A673 (cell line): ENCODE measurements around the gene BEGAIN. TPM values are rescaled to one million over a fixed set of nuclear protein-coding genes. Genes with fewer than 3 reads are reported as not detected.

Source experiments
- BruUV-seq: library from RNA; stranded (reverse); fragments of 400-500 nt; replicated peaks from 2 replicates; lab custom pipeline; 2021; lab: Mats Ljungman, UMichigan
- CTCF ChIA-PET: fragments of 300-600 bp; sonication (Branson Sonifier 250); formaldehyde crosslinking; loops from one replicate; lab custom pipeline; 2022; ENCODE audit warnings: antibody characterized with exemption; lab: Charles Lee
- POLR2A ChIA-PET: fragments of 300-600 bp; sonication (Branson Sonifier 250); formaldehyde crosslinking; loops from one replicate; lab custom pipeline; 2022; ENCODE audit warnings: antibody characterized with exemption; ENCODE audit not compliant: low non-redundant PET; lab: Charles Lee
- DNase-seq: peaks from one replicate; pipeline ENCODE4 v3.0.0-alpha.2; 2015; ENCODE audit warnings: low spot score
- H3K27ac ChIP-seq: fragments of 200-600 bp; sonication (generic); 2 replicates; pipeline ENCODE4 v1.5.1; 2016; ENCODE audit warnings: mixed run types, low read depth, mild to moderate bottlenecking, mixed read lengths, antibody characterized with exemption, low read length; ENCODE audit not compliant: poor library complexity, severe bottlenecking
- H3K27me3 ChIP-seq: fragments of 200-600 bp; sonication (generic); replicated peaks from 2 replicates; pipeline ENCODE4 v1.6.1; 2017; ENCODE audit warnings: mixed run types, low read depth, mild to moderate bottlenecking, mixed read lengths, antibody characterized with exemption, low read length; ENCODE audit not compliant: insufficient read depth, poor library complexity
- H3K36me3 ChIP-seq: fragments of 200-600 bp; sonication (generic); 2 replicates; pipeline ENCODE4 v1.6.1; 2016; ENCODE audit warnings: mixed run types, mild to moderate bottlenecking, mixed read lengths, antibody characterized with exemption, low read length; ENCODE audit not compliant: insufficient read depth, poor library complexity, severe bottlenecking
- H3K4me1 ChIP-seq: fragments of 200-600 bp; sonication (generic); 2 replicates; pipeline ENCODE4 v1.6.1; 2017; ENCODE audit warnings: mixed run types, mild to moderate bottlenecking, mixed read lengths, antibody characterized with exemption, low read length; ENCODE audit not compliant: insufficient read depth, poor library complexity, severe bottlenecking
- H3K4me3 ChIP-seq: fragments of 200-600 bp; sonication (generic); 2 replicates; pipeline ENCODE4 v1.5.1; 2016; ENCODE audit warnings: low read depth, mixed run types, mild to moderate bottlenecking, mixed read lengths, low read length; ENCODE audit not compliant: poor library complexity, severe bottlenecking
- H3K9me3 ChIP-seq: fragments of 200-600 bp; sonication (generic); 2 replicates; pipeline ENCODE4 v1.6.1; 2016; ENCODE audit warnings: mixed run types, low read depth, mild to moderate bottlenecking, mixed read lengths, antibody characterized with exemption, low read length; ENCODE audit not compliant: poor library complexity, severe bottlenecking
- EZH2 ChIP-seq: fragments of 200-600 bp; sonication (generic); IDR thresholded peaks from 2 replicates; pipeline ENCODE4 v1.6.1; 2017; ENCODE audit warnings: borderline replicate concordance, low read depth, mild to moderate bottlenecking, mixed read lengths, antibody characterized with exemption, low read length; ENCODE audit not compliant: poor library complexity, severe bottlenecking
- intact Hi-C: fragments of 100-400 bp; cut with micrococcal nuclease; formaldehyde crosslinking; loops from one replicate; pipeline ENCODE4 v1.10.0; 2022; ENCODE audit not compliant: unreplicated experiment
- total RNA-seq: library from RNA; stranded (reverse); gene quantifications from 2 replicates; pipeline ENCODE4 v1.2.3, GENCODE V29; 2021
- TF ChIP-seq, protein P1 (sequence below): fragments of 300-800, 200-600 bp; sonication (generic); conservative IDR thresholded peaks from 2 replicates; pipeline ENCODE4 v1.5.1; 2017; ENCODE audit warnings: low read depth, mild to moderate bottlenecking, antibody characterized with exemption, low read length, moderate library complexity, mixed read lengths

Gene BEGAIN
- total RNA-seq, 1 experiment from 2014 or later = 0.84 TPM

DNA sequence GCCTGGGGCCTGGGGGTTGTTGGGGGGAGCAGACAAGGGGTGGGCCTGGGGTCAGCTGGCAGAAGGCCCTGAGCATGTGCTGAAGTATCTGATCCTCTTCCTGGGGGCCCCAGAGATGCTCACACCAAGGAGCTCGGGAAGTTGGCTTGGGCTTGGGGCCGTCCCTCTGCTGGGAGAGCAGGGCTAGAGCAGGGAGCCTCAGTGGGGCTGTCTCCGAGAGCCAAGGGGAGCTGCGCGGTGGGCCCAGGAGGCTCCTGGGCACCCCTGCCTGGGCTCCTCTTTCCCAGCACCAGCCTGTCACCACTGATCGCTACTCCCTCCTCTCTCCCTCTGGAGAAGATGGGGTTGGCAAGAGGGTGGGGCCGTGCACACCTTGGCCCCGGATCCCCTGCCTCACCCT, 28.3 kb downstream of the BEGAIN start:
- Histone ChIP-seq H3K9me3 (no peaks in the 10 kb centered on the region), H3K4me3 (no peak overlapping the region), H3K36me3 (no peaks in the 10 kb centered on the region), H3K4me1 (peaks cover 2% of the 10 kb centered on the region), H3K27ac (no peak overlapping the region), H3K27me3 (no peaks in the 10 kb centered on the region)
- TF ChIP-seq, protein P1, sequence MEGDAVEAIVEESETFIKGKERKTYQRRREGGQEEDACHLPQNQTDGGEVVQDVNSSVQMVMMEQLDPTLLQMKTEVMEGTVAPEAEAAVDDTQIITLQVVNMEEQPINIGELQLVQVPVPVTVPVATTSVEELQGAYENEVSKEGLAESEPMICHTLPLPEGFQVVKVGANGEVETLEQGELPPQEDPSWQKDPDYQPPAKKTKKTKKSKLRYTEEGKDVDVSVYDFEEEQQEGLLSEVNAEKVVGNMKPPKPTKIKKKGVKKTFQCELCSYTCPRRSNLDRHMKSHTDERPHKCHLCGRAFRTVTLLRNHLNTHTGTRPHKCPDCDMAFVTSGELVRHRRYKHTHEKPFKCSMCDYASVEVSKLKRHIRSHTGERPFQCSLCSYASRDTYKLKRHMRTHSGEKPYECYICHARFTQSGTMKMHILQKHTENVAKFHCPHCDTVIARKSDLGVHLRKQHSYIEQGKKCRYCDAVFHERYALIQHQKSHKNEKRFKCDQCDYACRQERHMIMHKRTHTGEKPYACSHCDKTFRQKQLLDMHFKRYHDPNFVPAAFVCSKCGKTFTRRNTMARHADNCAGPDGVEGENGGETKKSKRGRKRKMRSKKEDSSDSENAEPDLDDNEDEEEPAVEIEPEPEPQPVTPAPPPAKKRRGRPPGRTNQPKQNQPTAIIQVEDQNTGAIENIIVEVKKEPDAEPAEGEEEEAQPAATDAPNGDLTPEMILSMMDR = no peak
- TF ChIP-seq EZH2 = no peak
- CTCF ChIA-PET = no interaction called here
- BruUV-seq = no TSS peak
- POLR2A ChIA-PET = interaction anchor here (0.5 kb wide), 1 partner anchor 178 kb away, joined by 7 read pairs; no protein-coding TSS in a partner anchor
- intact Hi-C loops = no loop called here
- DNase-seq = no peak

DNA sequence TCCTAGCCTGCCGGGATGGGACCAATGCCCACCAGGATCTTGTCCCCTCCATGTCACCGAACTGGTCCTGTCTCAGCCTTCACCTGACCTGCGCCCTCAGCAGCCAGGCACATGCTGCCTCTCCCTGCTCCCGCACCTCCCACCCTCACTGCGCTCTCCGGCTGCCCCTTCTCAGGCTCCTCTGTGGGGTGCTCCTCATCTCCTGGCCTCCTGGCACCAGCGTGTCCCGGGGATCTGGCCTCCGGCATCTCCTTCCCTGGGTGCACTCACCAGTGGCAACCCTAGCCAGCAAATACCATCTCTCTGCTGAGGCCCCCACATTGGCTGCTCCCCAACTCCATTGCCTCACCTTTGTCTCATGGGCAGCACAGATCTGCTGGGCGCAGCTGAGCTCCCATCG, 29.0 kb downstream of the BEGAIN start:
- no TSS peak for BruUV-seq
- intact Hi-C loops = no loop called here
- peaks cover 4% of the 10 kb centered on the region for H3K4me1 ChIP-seq
- H3K27ac ChIP-seq = no peak overlapping the region
- no peak for DNase-seq
- ChIA-PET CTCF (no interaction called here), POLR2A (no interaction called here)
- no peak overlapping the region for H3K4me3 ChIP-seq
- H3K36me3 ChIP-seq = no peaks in the 10 kb centered on the region
- H3K27me3 ChIP-seq = no peaks in the 10 kb centered on the region
- TF ChIP-seq EZH2 = no peak
- TF ChIP-seq, protein P1 = no peak
- H3K9me3 ChIP-seq = no peaks in the 10 kb centered on the region

DNA sequence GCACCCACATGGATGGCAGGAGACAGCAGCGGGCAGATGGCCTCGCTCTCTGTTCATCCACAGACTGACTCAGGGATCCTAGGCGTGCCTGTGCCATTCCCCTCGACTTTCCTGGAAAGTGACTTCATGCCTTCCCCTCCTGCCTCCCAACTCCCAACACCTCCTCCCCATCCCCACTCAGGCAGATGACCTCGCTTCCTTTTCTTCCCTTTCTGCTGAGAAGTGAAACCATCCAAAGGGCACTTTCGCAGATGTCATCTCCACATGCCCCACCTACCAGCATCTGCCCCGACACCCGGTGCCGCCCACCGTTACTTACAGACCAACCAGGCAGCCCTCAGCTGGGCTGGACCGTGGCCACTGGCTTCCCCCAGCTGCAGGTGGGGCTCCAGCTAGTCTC, 29.6 kb downstream of the BEGAIN start:
- intact Hi-C loops = no loop called here
- DNase-seq = no peak
- Histone ChIP-seq H3K4me1 (peaks cover 4% of the 10 kb centered on the region), H3K4me3 (no peak overlapping the region), H3K27me3 (no peaks in the 10 kb centered on the region), H3K9me3 (no peaks in the 10 kb centered on the region), H3K27ac (no peak overlapping the region), H3K36me3 (no peaks in the 10 kb centered on the region)
- no peak for TF ChIP-seq EZH2
- TF ChIP-seq, protein P1 = no peak
- POLR2A ChIA-PET = no interaction called here
- no TSS peak for BruUV-seq
- CTCF ChIA-PET = no interaction called here
